Muscle of leg (tissue), 11 donors: ENCODE data around the gene MATR3. TPM values are rescaled to one million over a fixed set of nuclear protein-coding genes. Genes with fewer than 3 reads are reported as not detected.

Experiments used
- DNase-seq: peaks from one replicate; pipeline ENCODE4 v3.0.0; 2013
- H3K27ac ChIP-seq: one replicate; pipeline ENCODE4 v1.5.1; 2013; ENCODE audit warnings: mild to moderate bottlenecking, low read length, control low read depth
- H3K27me3 ChIP-seq: one replicate; pipeline ENCODE4 v1.6.1; 2013; ENCODE audit warnings: low read length; ENCODE audit not compliant: control insufficient read depth, insufficient read depth
- H3K36me3 ChIP-seq: one replicate; pipeline ENCODE4 v1.6.1; 2013; ENCODE audit warnings: low read length; ENCODE audit not compliant: control insufficient read depth, insufficient read depth
- H3K4me1 ChIP-seq: one replicate; pipeline ENCODE4 v1.6.1; 2013; ENCODE audit warnings: low read length; ENCODE audit not compliant: control insufficient read depth, insufficient read depth
- H3K4me3 ChIP-seq: one replicate; pipeline ENCODE4 v1.5.1; 2013; ENCODE audit warnings: low read length, control low read depth
- H3K9me3 ChIP-seq: replicated peaks from 2 replicates; pipeline ENCODE4 v1.6.1; 2013; ENCODE audit warnings: low read depth, low read length; ENCODE audit not compliant: control insufficient read depth
- WGBS: methylation state at CpG from one replicate; pipeline ENCODE4 v1.1.5; 2013; ENCODE audit warnings: missing lambda C conversion rate; ENCODE audit not compliant: insufficient coverage; 5-methylcytosine and 5-hydroxymethylcytosine counted together
- polyA plus RNA-seq, 8 donors: library from polyadenylated mRNA; unstranded; fragments of 120-200 nt; gene quantifications; one replicate each; pipeline versions ENCODE4 v1.2.1 to v1.2.3, GENCODE V29; 2013; ENCODE audit warnings: inconsistent platforms in 1 of 8, low replicate concordance in 1 of 8; ENCODE audit not compliant: insufficient read length in 8 of 8, insufficient read depth in 1 of 8
- total RNA-seq: library from RNA; stranded (reverse); fragments of 120-200 nt; gene quantifications from one replicate; pipeline ENCODE4 v1.2.4, GENCODE V29; 2013

The MATR3 gene
- total and polyA plus RNA-seq, 9 donors = 255 to 369 (median 304) TPM

- WGBS = no CpG with 5 or more reads among the region's 1 CpG
- Histone ChIP-seq H3K9me3 (no peaks in the 10 kb centered on the region), H3K27ac (no peak overlapping the region), H3K27me3 (no peaks in the 10 kb centered on the region), H3K4me1 (peaks cover 8% of the 10 kb centered on the region), H3K36me3 (peaks cover 54% of the 10 kb centered on the region), H3K4me3 (no peak overlapping the region)
- no peak for DNase-seq
Measured at GRCh38 chr5:139369181-139369580, 75.6 kb downstream of the MATR3 start.

- Histone ChIP-seq H3K27me3 (no peaks in the 10 kb centered on the region), H3K27ac (no peak overlapping the region), H3K36me3 (peaks cover 36% of the 10 kb centered on the region), H3K4me1 (peaks cover 8% of the 10 kb centered on the region), H3K4me3 (no peak overlapping the region), H3K9me3 (no peaks in the 10 kb centered on the region)
- WGBS = 59% methylated on average over 2 of the region's 7 CpGs
- no peak for DNase-seq
Measured at GRCh38 chr5:139371482-139372435, 78.2 kb downstream of the MATR3 start.

- no peak for DNase-seq
- no peaks in the 10 kb centered on the region for H3K27me3 ChIP-seq
- H3K4me1 ChIP-seq = peaks cover 8% of the 10 kb centered on the region
- H3K4me3 ChIP-seq = no peak overlapping the region
- no peak overlapping the region for H3K27ac ChIP-seq
- 88% methylated on average over 1 of the region's 2 CpGs for WGBS
- H3K9me3 ChIP-seq = no peaks in the 10 kb centered on the region
- peaks cover 24% of the 10 kb centered on the region for H3K36me3 ChIP-seq
Measured at GRCh38 chr5:139374909-139375308, 81.4 kb downstream of the MATR3 start.

- H3K4me1 ChIP-seq = peaks cover 8% of the 10 kb centered on the region
- no peak overlapping the region for H3K4me3 ChIP-seq
- H3K27ac ChIP-seq = no peak overlapping the region
- WGBS = 100% methylated on average over 2 of the region's 7 CpGs
- peaks cover 15% of the 10 kb centered on the region for H3K36me3 ChIP-seq
- DNase-seq = no peak
- H3K9me3 ChIP-seq = no peaks in the 10 kb centered on the region
- no peaks in the 10 kb centered on the region for H3K27me3 ChIP-seq
Measured at GRCh38 chr5:139376364-139376763, 82.8 kb downstream of the MATR3 start.

GRCh38 chr5:139377226-139377625, 83.7 kb downstream of the MATR3 start:
- peaks cover 8% of the 10 kb centered on the region for H3K4me1 ChIP-seq
- DNase-seq = no peak
- H3K27ac ChIP-seq = no peak overlapping the region
- no peak overlapping the region for H3K4me3 ChIP-seq
- no peaks in the 10 kb centered on the region for H3K27me3 ChIP-seq
- no peaks in the 10 kb centered on the region for H3K9me3 ChIP-seq
- peaks cover 6% of the 10 kb centered on the region for H3K36me3 ChIP-seq
- 80% methylated on average over 3 of the region's 3 CpGs for WGBS

GRCh38 chr5:139378101-139378825, 84.7 kb downstream of the MATR3 start:
- DNase-seq = no peak
- peaks cover 4% of the 10 kb centered on the region for H3K36me3 ChIP-seq
- H3K4me1 ChIP-seq = peaks cover 8% of the 10 kb centered on the region
- no peak overlapping the region for H3K4me3 ChIP-seq
- no peaks in the 10 kb centered on the region for H3K27me3 ChIP-seq
- H3K27ac ChIP-seq = no peak overlapping the region
- WGBS = 46% methylated on average over 43 of the region's 47 CpGs
- H3K9me3 ChIP-seq = no peaks in the 10 kb centered on the region

GRCh38 chr5:139378941-139379361, 85.4 kb downstream of the MATR3 start:
- peaks cover 2% of the 10 kb centered on the region for H3K4me1 ChIP-seq
- no peaks in the 10 kb centered on the region for H3K9me3 ChIP-seq
- H3K27ac ChIP-seq = no peak overlapping the region
- DNase-seq = no peak
- H3K36me3 ChIP-seq = peaks cover 4% of the 10 kb centered on the region
- WGBS = 81% methylated on average over 9 of the region's 13 CpGs
- no peak overlapping the region for H3K4me3 ChIP-seq
- H3K27me3 ChIP-seq = no peaks in the 10 kb centered on the region

- no peak overlapping the region for H3K4me3 ChIP-seq
- H3K36me3 ChIP-seq = peaks cover 4% of the 10 kb centered on the region
- WGBS = 74% methylated on average over 15 of the region's 15 CpGs
- H3K27me3 ChIP-seq = no peaks in the 10 kb centered on the region
- no peak overlapping the region for H3K27ac ChIP-seq
- H3K9me3 ChIP-seq = no peaks in the 10 kb centered on the region
- peaks cover 4% of the 10 kb centered on the region for H3K4me1 ChIP-seq
- DNase-seq = no peak
Measured at GRCh38 chr5:139379626-139380449, 86.3 kb downstream of the MATR3 start.
